Uterus (tissue), 2 donors: Measurements from ENCODE around the gene SLC22A23.

ENCODE experiments used
- CTCF ChIP-seq, 4 experiments: fragments of 200-600 bp in 2 of 4; fragments of 450-650 bp in 2 of 4; sonication (generic) in 2 of 4; IDR thresholded peaks; one replicate each; pipeline ENCODE4 v1.5.1; 2016 to 2019; ENCODE audit warnings: antibody characterized with exemption in 4 of 4, mild to moderate bottlenecking in 2 of 4, moderate library complexity in 1 of 4
- POLR2A ChIP-seq, 2 donors: fragments of 450-650 bp; IDR thresholded peaks; one replicate each; pipeline ENCODE4 v1.6.1; 2016; ENCODE audit warnings: antibody characterized with exemption in 2 of 2, mild to moderate bottlenecking in 1 of 2, moderate library complexity in 1 of 2

- TF ChIP-seq POLR2A (IDR thresholded peaks at IDR 0.05) (no peak), CTCF (IDR thresholded peaks at IDR 0.05) (no peak)
Measured at GRCh38 chr6:3316818-3317217, 140.0 kb downstream of the SLC22A23 start.
